OCI-LY7 (cell line): ENCODE data around the gene KIF25. TPM values are rescaled to one million over a fixed set of nuclear protein-coding genes. Genes with fewer than 3 reads are reported as not detected.

Experiments
- BruUV-seq: library from RNA; stranded (reverse); fragments of 400-500 nt; replicated peaks from 2 replicates; lab custom pipeline; 2021; lab: Mats Ljungman, UMichigan
- CTCF ChIA-PET: fragments of 300-600 bp; sonication (Branson Sonifier 250); formaldehyde crosslinking; loops from one replicate; lab custom pipeline; 2022; ENCODE audit warnings: antibody characterized with exemption; ENCODE audit not compliant: unreplicated experiment; lab: Charles Lee
- POLR2A ChIA-PET: fragments of 300-600 bp; sonication (Branson Sonifier 250); formaldehyde crosslinking; loops from one replicate; lab custom pipeline; 2022; ENCODE audit warnings: antibody characterized with exemption; lab: Charles Lee
- DNase-seq: peaks from one replicate; pipeline ENCODE4 v3.0.0-alpha.2; 2015; ENCODE audit warnings: low spot score
- H2AFZ ChIP-seq: fragments of 200-600 bp; sonication (generic), shearing (Covaris generic); 2 replicates; pipeline ENCODE4 v1.6.1; 2014; ENCODE audit warnings: mild to moderate bottlenecking, antibody characterized with exemption, low read length, moderate library complexity
- H3K27ac ChIP-seq: fragments of 200-600 bp; sonication (generic); 2 replicates; pipeline ENCODE4 v1.5.1; 2014; ENCODE audit warnings: mixed run types, low read depth, mild to moderate bottlenecking, moderate library complexity, low read length, inconsistent platforms; ENCODE audit not compliant: poor library complexity, severe bottlenecking
- H3K36me3 ChIP-seq: fragments of 200-600 bp; sonication (generic); 2 replicates; pipeline ENCODE4 v1.6.1; 2014; ENCODE audit warnings: mild to moderate bottlenecking, antibody characterized with exemption, low read length, moderate library complexity, mixed read lengths; ENCODE audit not compliant: insufficient read depth
- H3K4me1 ChIP-seq: fragments of 200-600 bp; sonication (generic); 2 replicates; pipeline ENCODE4 v1.5.1; 2014; ENCODE audit warnings: mild to moderate bottlenecking, low read length; ENCODE audit not compliant: insufficient read depth, poor library complexity, severe bottlenecking
- H3K4me2 ChIP-seq: fragments of 200-600 bp; sonication (generic); 2 replicates; pipeline ENCODE4 v1.6.1; 2014; ENCODE audit warnings: mild to moderate bottlenecking, low read length
- H3K4me3 ChIP-seq: fragments of 200-600 bp; sonication (generic); 2 replicates; pipeline ENCODE4 v1.5.1; 2014; ENCODE audit warnings: mild to moderate bottlenecking, low read depth, low read length; ENCODE audit not compliant: poor library complexity, severe bottlenecking
- H3K79me2 ChIP-seq: fragments of 200-600 bp; sonication (generic); 2 replicates; pipeline ENCODE4 v1.6.1; 2016; ENCODE audit warnings: low read depth, mild to moderate bottlenecking, low read length, moderate library complexity, mixed read lengths; ENCODE audit not compliant: insufficient read depth
- H3K9me2 ChIP-seq: fragments of 200-600 bp; sonication (generic); 2 replicates; pipeline ENCODE4 v1.6.1; 2016; ENCODE audit warnings: mild to moderate bottlenecking, low read length, mixed read lengths; ENCODE audit not compliant: insufficient read depth
- H3K9me3 ChIP-seq: fragments of 200-600 bp; sonication (generic); 2 replicates; pipeline ENCODE4 v1.6.1; 2014; ENCODE audit warnings: mild to moderate bottlenecking, mixed run types, low read length, mixed read lengths
- H4K20me1 ChIP-seq: fragments of 200-600 bp; sonication (generic); 2 replicates; pipeline ENCODE4 v1.6.1; 2014; ENCODE audit warnings: mild to moderate bottlenecking, antibody characterized with exemption, low read length, moderate library complexity, mixed read lengths; ENCODE audit not compliant: insufficient read depth
- CTCF ChIP-seq: fragments of 200-600 bp; sonication (generic); conservative IDR thresholded peaks from 2 replicates; pipeline ENCODE4 v1.5.1; 2014; ENCODE audit warnings: mild to moderate bottlenecking, antibody characterized with exemption, low read length, moderate library complexity, mixed read lengths
- EZH2phosphoT487 ChIP-seq: fragments of 200-600 bp; sonication (generic); IDR thresholded peaks from 2 replicates; pipeline ENCODE4 v1.6.1; 2018; ENCODE audit warnings: low read depth, borderline replicate concordance, mild to moderate bottlenecking, mixed run types, antibody characterized with exemption, low read length, moderate library complexity, mixed read lengths
- intact Hi-C: fragments of 100-400 bp; cut with micrococcal nuclease; formaldehyde crosslinking; loops from one replicate; pipeline ENCODE4 v1.10.0; 2022; ENCODE audit not compliant: unreplicated experiment
- total RNA-seq, 2 experiments: library from RNA; depleted of rRNA in 1 of 2; stranded (reverse); fragments of >200 nt in 1 of 2; shearing (Covaris generic) in 1 of 2; gene quantifications; 2 replicates each; pipeline ENCODE4 v1.2.3, GENCODE V29; 2014 to 2022

The KIF25 gene
- total RNA-seq, 2 experiments from 2014 or later, result not detected

GRCh38 chr6:168015009-168015408, 17.5 kb downstream of the KIF25 start:
- H3K4me1 ChIP-seq, result no peaks in the 10 kb centered on the region
- no peaks in the 10 kb centered on the region for H3K79me2 ChIP-seq
- no peak overlapping the region for H3K4me2 ChIP-seq
- no peak for TF ChIP-seq EZH2phosphoT487
- no peak for TF ChIP-seq CTCF
- H4K20me1 ChIP-seq, result no peaks in the 10 kb centered on the region
- no peaks in the 10 kb centered on the region for H3K9me2 ChIP-seq
- no peaks in the 10 kb centered on the region for H3K36me3 ChIP-seq
- H3K9me3 ChIP-seq, result peaks cover 17% of the 10 kb centered on the region; the same call in 1 of the 2 replicates
- H3K27ac ChIP-seq, result no peak overlapping the region
- H3K4me3 ChIP-seq, result no peak overlapping the region
- ChIA-PET CTCF (no interaction called here), POLR2A (no interaction called here)
- intact Hi-C loops, result no loop called here
- H2AFZ ChIP-seq, result no peak overlapping the region
- DNase-seq, result no peak
- no TSS peak for BruUV-seq

GRCh38 chr6:168015482-168016175, 18.2 kb downstream of the KIF25 start:
- no peak overlapping the region for H2AFZ ChIP-seq
- H3K79me2 ChIP-seq, result no peaks in the 10 kb centered on the region
- no peak overlapping the region for H3K4me3 ChIP-seq
- H3K27ac ChIP-seq, result no peak overlapping the region
- H4K20me1 ChIP-seq, result no peaks in the 10 kb centered on the region
- no peaks in the 10 kb centered on the region for H3K36me3 ChIP-seq
- CTCF ChIA-PET, result no interaction called here
- no peaks in the 10 kb centered on the region for H3K4me1 ChIP-seq
- TF ChIP-seq CTCF (no peak), EZH2phosphoT487 (no peak)
- BruUV-seq, result no TSS peak
- intact Hi-C loops, result no loop called here
- H3K9me3 ChIP-seq, result peaks cover 17% of the 10 kb centered on the region; the same call in 1 of the 2 replicates
- DNase-seq, result no peak
- no peak overlapping the region for H3K4me2 ChIP-seq
- no peaks in the 10 kb centered on the region for H3K9me2 ChIP-seq
- POLR2A ChIA-PET, result no interaction called here

GRCh38 chr6:168016176-168016620, 18.7 kb downstream of the KIF25 start:
- intact Hi-C loops, result no loop called here
- Histone ChIP-seq H3K4me3 (no peak overlapping the region), H3K9me2 (no peaks in the 10 kb centered on the region), H3K4me2 (no peak overlapping the region), H3K9me3 (peaks cover 12% of the 10 kb centered on the region; the same call in 1 of the 2 replicates), H2AFZ (no peak overlapping the region), H4K20me1 (no peaks in the 10 kb centered on the region), H3K27ac (no peak overlapping the region), H3K36me3 (no peaks in the 10 kb centered on the region), H3K79me2 (no peaks in the 10 kb centered on the region), H3K4me1 (no peaks in the 10 kb centered on the region)
- CTCF ChIA-PET, result no interaction called here
- no peak for DNase-seq
- TF ChIP-seq EZH2phosphoT487 (no peak), CTCF (no peak)
- POLR2A ChIA-PET, result no interaction called here
- BruUV-seq, result no TSS peak
